Measurements from ENCODE around the gene NRG4.

DNA sequence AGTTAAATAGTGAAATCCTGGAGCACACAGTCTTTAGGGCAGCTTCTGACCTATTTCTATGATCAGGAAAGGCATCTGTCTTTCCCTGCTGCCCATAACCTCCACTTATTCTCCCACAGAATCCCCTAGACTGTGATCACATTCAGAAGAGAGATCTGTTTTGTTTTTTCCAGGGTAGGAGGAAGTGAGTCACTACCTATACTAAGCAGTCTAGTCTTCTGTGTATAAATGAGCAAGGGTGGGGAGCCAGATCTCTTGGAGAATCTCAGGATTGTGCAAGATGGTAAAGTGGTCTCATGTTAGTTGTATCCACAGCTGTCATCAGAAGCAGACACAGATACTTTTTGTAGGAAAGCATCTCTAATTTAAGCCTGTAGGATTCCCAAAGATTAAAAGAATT lies 120.3 kb downstream of the NRG4 start:
- TF ChIP-seq CTCF (IDR thresholded peaks at IDR 0.05): no peak
- TF ChIP-seq REST (IDR thresholded peaks at IDR 0.05; ENCODE audit: insufficient read depth in 1 of 2, low read depth in 2 of 2, low read length in 1 of 2): no peak
- TF ChIP-seq POLR2AphosphoS5 (IDR thresholded peaks at IDR 0.05; ENCODE audit: low read depth, low read length): no peak
- no peak for TF ChIP-seq SIN3A (IDR thresholded peaks at IDR 0.05; ENCODE audit: borderline replicate concordance, insufficient read depth, low read depth, low read length)
